GM12878 (cell line): ENCODE data around the gene MRTFB.

ENCODE experiments used
- BHLHE40 ChIP-seq, 2 experiments: fragments of 450-650 bp in 1 of 2; IDR thresholded peaks; 2 replicates each; pipeline ENCODE4 v1.6.1; 2011 to 2017; ENCODE audit warnings: low read depth in 2 of 2, borderline replicate concordance in 1 of 2, improper control_type of control experiment in 1 of 2, low read length in 1 of 2, mild to moderate bottlenecking in 1 of 2
- CHD2 ChIP-seq: IDR thresholded peaks from 2 replicates; pipeline ENCODE4 v1.6.1; 2011; ENCODE audit warnings: low read depth, low read length, improper control_type of control experiment, borderline replicate concordance
- ESRRA ChIP-seq: IDR thresholded peaks from 2 replicates; pipeline ENCODE4 v1.6.1; 2012; ENCODE audit warnings: mild to moderate bottlenecking, low read length, improper control_type of control experiment
- MTA3 ChIP-seq: IDR thresholded peaks from 2 replicates; pipeline ENCODE4 v1.6.1; 2012; ENCODE audit warnings: low read length, inconsistent platforms, borderline replicate concordance
- POLR2A ChIP-seq: IDR thresholded peaks from 2 replicates; pipeline ENCODE4 v1.6.1; 2011; ENCODE audit warnings: low read depth, mild to moderate bottlenecking, low read length
- RAD21 ChIP-seq: IDR thresholded peaks from 2 replicates; pipeline ENCODE4 v1.6.1; 2011; ENCODE audit warnings: mild to moderate bottlenecking, low read depth, low read length, moderate library complexity; ENCODE audit not compliant: insufficient read depth
- SREBF2 ChIP-seq: IDR thresholded peaks from 2 replicates; pipeline ENCODE4 v1.6.1; 2012; ENCODE audit warnings: mild to moderate bottlenecking, low read length
- TBL1XR1 ChIP-seq: IDR thresholded peaks from 2 replicates; pipeline ENCODE4 v1.6.1; 2012; ENCODE audit warnings: low read depth, low read length, improper control_type of control experiment
- ZNF24 ChIP-seq: fragments of 450-650 bp; IDR thresholded peaks from 2 replicates; pipeline ENCODE4 v1.6.1; 2017; ENCODE audit warnings: antibody characterized with exemption, mild to moderate bottlenecking
- TF ChIP-seq, protein P1 (sequence below), 3 experiments: IDR thresholded peaks in 2 of 3; conservative IDR thresholded peaks in 1 of 3; 2 replicates each; pipeline ENCODE4 v1.5.1; 2011; ENCODE audit warnings: low read depth in 3 of 3, low read length in 3 of 3, mild to moderate bottlenecking in 3 of 3, control low read depth in 2 of 3, moderate library complexity in 2 of 3, inconsistent platforms in 1 of 3, mixed read lengths in 1 of 3; ENCODE audit not compliant: control insufficient read depth in 2 of 3, insufficient read depth in 1 of 3; ENCODE audit errors: extremely low read depth in 1 of 3
- TF ChIP-seq, protein P2 (sequence below): IDR thresholded peaks from 2 replicates; pipeline ENCODE4 v1.6.1; 2012; ENCODE audit warnings: low read depth, low read length, improper control_type of control experiment

DNA sequence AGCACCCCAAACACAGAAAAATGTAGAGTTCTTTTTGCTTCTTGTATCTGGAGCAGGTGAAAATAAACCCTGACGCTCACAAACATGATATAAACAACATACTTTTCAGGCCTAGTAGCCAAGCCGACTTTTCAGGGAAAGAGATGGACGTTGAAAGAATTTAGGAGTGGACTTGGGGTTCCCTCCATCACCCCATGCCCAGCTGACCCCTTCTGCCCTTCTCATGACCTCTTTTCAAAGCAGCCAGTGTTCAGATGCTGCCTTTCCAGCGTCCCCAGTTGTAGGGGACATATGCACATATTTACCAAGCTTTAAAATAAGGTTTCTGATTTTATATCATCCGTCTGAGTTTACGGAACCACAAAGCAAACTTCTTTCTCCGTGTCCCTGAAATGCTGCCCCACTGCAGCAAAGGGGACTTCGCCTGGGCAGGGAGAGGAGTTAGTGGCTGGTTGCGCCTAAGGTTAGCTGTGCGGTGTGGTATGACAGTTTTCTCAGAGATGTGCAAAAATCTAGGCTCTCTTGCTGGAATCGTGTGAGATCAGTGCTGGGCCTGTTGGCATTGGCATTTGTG is 235.5 kb downstream of the MRTFB start:
- no peak for TF ChIP-seq CHD2
- TF ChIP-seq, protein P1, sequence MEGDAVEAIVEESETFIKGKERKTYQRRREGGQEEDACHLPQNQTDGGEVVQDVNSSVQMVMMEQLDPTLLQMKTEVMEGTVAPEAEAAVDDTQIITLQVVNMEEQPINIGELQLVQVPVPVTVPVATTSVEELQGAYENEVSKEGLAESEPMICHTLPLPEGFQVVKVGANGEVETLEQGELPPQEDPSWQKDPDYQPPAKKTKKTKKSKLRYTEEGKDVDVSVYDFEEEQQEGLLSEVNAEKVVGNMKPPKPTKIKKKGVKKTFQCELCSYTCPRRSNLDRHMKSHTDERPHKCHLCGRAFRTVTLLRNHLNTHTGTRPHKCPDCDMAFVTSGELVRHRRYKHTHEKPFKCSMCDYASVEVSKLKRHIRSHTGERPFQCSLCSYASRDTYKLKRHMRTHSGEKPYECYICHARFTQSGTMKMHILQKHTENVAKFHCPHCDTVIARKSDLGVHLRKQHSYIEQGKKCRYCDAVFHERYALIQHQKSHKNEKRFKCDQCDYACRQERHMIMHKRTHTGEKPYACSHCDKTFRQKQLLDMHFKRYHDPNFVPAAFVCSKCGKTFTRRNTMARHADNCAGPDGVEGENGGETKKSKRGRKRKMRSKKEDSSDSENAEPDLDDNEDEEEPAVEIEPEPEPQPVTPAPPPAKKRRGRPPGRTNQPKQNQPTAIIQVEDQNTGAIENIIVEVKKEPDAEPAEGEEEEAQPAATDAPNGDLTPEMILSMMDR (IDR thresholded peaks at IDR 0.05 in 2 of 3, conservative IDR thresholded peaks at IDR 0.05 in 1 of 3; ENCODE audit: control insufficient read depth in 2 of 3, extremely low read depth in 1 of 3, insufficient read depth in 1 of 3, low read depth in 3 of 3, low read length in 3 of 3): no peak
- no peak for TF ChIP-seq BHLHE40 (IDR thresholded peaks at IDR 0.05; ENCODE audit: borderline replicate concordance in 1 of 2, low read depth in 2 of 2, low read length in 1 of 2)
- TF ChIP-seq TBL1XR1: no peak
- TF ChIP-seq ESRRA: no peak
- no peak for TF ChIP-seq ZNF24
- no peak for TF ChIP-seq SREBF2
- TF ChIP-seq, protein P2, sequence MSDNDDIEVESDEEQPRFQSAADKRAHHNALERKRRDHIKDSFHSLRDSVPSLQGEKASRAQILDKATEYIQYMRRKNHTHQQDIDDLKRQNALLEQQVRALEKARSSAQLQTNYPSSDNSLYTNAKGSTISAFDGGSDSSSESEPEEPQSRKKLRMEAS: no peak
- TF ChIP-seq RAD21: no peak
- no peak for TF ChIP-seq MTA3
- no peak for TF ChIP-seq POLR2A
